MM.1S (cell line): ENCODE data around the gene FAAH.

Experiments used
- EZH2 ChIP-seq: fragments of 300-600 bp; sonication (generic); optimal IDR thresholded peaks from 2 replicates; pipeline ENCODE3; 2017; ENCODE audit warnings: low read depth, mild to moderate bottlenecking, antibody characterized with exemption, low read length, mixed read lengths
- EZH2phosphoT487 ChIP-seq: fragments of 300-600 bp; sonication (generic); IDR thresholded peaks from 2 replicates; pipeline ENCODE4 v1.6.1; 2018; ENCODE audit warnings: antibody characterized with exemption, low read length
- TF ChIP-seq, protein P1 (sequence below): fragments of 300-600 bp; sonication (generic); IDR thresholded peaks from 2 replicates; pipeline ENCODE4 v1.5.1; 2016; ENCODE audit warnings: antibody characterized with exemption, low read length, mixed read lengths

DNA sequence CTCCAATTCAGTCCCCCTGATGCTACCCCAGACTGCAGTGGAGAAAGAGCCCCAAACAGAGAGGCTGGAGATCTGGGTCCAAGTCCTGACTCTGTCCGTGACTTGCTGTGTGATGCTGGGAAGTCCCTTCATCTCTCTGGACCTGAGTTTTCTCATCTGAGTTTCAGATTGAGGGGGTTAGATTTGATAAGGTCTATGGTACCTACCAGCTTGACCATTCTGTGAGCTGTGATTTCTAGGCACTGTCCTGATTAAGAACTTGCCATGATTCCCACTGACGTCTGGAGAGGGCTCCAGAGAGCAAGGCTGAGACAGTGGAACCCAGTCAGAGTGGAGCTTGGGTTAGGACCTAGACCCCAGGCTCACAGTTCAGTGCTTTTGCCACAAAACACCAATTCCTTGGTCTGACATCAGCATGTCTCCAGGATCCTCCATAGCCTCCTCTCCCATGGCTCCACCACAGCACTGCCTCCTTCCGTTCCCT lies 51.7 kb downstream of the FAAH start:
- TF ChIP-seq EZH2 (no peak), EZH2phosphoT487 (no peak)
- TF ChIP-seq, protein P1, sequence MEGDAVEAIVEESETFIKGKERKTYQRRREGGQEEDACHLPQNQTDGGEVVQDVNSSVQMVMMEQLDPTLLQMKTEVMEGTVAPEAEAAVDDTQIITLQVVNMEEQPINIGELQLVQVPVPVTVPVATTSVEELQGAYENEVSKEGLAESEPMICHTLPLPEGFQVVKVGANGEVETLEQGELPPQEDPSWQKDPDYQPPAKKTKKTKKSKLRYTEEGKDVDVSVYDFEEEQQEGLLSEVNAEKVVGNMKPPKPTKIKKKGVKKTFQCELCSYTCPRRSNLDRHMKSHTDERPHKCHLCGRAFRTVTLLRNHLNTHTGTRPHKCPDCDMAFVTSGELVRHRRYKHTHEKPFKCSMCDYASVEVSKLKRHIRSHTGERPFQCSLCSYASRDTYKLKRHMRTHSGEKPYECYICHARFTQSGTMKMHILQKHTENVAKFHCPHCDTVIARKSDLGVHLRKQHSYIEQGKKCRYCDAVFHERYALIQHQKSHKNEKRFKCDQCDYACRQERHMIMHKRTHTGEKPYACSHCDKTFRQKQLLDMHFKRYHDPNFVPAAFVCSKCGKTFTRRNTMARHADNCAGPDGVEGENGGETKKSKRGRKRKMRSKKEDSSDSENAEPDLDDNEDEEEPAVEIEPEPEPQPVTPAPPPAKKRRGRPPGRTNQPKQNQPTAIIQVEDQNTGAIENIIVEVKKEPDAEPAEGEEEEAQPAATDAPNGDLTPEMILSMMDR, result peak; percentile 8; the same call in 1 of the 2 replicates
